Activated T-cell treated with anti-CD3 and anti-CD28 coated beads for 1 hour (primary cell): ENCODE results near the gene PKD1.
"Not testable (repeated sequence)": the region's sequence is repeated elsewhere in the genome, so short reads cannot be mapped to it uniquely, and the experiment has no call there.

Experiments used
- DNase-seq: peaks from one replicate; pipeline ENCODE4 v3.0.0-alpha.2; 2020; ENCODE audit warnings: low read depth

PKD1 gene

DNA sequence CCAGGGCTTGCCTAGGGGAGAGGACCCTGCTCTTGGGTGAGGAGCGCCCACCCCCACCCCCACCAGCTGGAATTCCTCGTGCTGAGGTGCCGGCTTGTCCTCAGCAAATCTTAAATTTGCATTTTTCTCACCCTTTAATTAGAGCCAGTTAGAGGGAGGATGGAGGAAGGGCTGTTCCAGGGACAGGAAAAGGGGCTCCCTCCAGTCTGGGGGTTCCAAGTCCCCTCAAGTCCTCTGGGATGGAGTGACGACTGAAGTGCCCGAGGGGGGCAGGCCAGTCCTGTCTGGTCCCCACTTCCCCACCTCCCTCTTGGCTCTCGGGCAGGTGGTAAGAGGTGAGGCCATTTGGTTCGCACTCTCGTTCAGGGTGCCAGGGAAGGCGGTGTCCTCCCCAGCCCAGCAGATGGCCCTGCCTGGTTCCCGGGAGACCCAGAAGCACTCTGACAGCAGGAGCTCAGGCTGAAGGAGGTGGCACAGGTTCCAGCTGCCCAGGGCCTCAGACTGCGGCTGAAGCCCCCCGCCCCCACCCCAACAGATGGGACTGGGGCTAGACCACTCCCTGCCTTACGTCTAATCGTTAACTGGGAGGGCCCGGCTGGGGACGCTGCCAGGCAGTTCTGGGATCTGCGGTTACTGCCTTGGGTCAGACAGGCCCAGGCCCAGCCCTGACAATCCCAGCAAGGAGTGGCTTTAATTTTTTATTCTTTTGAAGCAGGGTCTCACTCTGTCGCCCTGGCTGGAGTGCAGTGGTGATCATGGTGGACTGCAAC is 14.9 kb upstream of the PKD1 start:
- DNase-seq = no peak

DNA sequence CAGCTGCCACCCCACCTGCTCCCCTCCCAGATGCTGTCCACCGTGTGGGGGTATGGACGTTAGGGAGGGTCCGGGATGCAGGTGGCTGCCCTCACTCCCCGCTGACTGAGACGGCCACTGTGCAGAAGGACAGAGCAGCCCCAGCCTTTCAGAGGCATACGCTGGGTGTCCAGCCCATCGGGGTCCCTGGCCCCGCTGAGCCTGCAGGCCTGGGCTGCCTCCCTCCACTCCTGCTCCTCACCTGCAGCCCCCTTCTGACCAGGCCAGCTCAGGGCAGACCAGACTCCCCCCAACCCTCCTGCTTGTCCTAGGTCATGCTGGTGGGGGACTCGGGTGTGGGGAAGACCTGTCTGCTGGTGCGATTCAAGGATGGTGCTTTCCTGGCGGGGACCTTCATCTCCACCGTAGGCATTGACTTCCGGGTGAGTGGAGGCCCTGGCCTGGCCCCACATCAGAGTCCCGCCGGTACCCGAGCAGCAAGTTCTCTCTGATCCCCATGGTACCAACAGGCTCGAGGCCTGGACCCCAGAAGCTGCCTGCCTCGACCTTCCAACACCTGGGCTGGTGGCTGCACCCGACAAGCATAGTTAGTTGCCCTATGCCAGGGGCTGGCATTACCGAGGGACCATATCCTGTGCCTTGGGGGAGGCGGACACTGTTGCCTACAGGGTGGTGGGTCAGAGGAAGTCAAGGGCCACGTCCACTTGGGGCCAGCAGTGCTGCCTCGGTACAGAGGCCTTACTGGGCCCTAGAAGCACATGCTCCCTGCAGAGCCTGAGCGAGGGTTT is 14.1 kb upstream of the PKD1 start:
- DNase-seq = no peak

DNA sequence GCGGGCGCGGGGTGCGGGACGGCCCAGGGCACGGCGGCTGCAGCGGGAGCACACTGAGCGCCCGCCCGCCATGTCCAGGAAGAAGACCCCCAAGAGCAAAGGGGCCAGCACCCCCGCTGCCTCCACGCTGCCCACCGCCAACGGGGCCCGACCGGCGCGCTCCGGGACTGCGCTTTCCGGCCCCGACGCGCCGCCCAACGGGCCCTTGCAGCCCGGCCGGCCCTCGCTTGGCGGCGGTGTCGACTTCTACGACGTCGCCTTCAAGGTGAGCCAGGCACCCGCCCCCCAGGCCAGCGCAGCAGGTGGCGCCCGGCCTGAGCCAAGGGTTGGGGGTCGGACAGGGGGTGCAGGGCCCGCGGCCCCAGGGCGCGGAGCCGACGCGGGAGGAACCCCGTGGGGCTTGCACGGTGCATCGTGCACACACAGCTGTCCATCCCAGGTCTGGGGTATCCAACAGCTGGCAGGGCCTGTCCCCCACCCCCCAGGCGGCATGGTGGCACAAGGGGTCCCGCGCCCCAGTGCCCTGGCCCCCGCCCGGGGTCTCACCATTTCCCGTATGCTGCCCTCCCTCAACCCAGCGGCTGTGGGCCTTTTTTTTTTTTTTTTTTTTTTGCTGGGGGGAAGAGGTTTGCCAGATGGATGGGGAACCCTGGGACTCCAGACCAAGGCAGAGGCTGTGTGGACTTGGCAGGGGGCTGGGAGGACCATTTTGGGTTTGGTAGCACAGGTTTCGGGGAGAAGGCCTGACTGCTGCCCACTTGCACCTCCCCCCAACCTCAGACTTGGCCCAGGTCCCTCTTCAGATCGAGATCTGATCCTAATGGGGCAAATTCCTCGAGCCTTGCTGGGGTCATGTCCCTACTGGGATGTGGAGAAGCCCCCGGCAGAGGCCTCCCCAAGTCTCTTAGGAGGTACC is 13.3 kb upstream of the PKD1 start:
- no peak for DNase-seq

DNA sequence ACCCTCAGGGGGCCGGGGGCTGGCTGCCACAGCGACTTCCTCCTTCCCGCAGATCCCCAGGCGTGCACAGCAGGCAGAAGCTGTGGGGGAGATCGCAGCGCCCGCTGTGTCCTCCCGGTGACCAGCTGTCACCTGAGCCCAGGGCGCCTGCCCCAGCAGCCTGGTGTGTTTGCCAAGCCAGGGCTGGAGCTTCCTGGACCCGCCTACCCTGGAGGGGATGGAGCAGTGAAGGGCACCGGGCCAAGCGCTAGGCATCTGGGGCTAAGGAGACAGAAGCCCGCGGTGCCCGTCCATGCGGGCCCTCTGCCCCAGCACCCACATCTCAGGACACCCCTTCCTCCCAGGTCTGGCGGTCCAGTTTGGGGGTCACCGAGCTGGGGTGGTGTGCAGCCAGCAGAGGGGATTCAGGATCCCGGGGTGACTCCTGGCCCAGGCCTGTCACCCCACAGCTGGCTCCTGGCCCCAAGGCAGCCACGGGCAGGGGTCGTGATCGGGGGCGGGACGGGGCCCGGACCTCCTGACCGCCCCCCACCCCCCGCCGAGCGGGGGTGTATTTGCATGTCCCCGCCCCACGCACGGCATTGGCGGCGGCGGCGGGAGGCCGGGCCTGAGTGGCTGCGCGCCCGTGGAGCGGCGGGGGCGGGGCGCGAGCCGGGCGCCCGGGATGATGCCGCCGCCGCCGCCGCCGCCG is 12.4 kb upstream of the PKD1 start, which contains the start of gene RAB26:
Gene RAB26, plus strand, starts transcription at position 645 of the 691 bp plus-strand sequence. CDS start 159 bp downstream, outside the sequence.
- peak; percentile 41 for DNase-seq

DNA sequence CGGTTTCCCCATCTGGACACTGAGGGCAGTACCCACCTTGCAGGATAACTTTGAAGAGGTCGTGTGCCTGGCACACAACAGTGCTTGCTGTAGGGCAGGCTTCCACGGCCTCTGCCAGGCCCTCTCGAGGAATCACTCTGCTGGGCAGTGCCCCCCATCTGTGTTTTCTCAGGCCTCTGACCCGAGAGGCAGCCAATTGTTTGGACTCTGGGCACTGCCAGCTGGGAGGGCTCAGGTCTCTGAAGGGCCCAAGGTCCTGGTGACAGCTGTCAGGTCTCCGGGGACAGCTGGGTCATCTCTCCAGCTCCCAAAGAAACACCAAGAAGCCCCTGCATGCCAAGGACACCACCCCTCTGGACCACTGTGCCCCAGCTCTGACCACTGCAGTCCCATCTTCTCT is 11.7 kb upstream of the PKD1 start:
- no peak for DNase-seq

DNA sequence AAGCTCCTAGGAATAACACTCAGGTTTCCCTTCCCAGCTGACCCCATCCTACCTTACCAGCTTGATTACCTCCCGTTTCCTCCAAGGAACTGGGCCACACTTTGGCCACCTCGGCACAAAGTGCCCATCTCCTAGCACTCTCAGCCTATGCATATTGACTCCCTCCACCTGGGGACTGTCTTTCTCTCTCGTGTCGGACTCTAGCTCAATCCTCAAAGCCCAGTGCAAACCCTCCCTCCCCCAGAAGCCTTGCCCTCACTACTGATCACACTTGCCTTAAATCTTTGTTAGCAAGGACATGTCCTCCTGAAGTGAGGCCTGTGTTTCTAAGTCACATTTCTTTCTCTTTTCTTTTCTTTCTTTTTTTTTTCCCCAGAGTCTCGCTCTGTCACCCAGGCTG is 10.1 kb upstream of the PKD1 start:
- DNase-seq = no peak

DNA sequence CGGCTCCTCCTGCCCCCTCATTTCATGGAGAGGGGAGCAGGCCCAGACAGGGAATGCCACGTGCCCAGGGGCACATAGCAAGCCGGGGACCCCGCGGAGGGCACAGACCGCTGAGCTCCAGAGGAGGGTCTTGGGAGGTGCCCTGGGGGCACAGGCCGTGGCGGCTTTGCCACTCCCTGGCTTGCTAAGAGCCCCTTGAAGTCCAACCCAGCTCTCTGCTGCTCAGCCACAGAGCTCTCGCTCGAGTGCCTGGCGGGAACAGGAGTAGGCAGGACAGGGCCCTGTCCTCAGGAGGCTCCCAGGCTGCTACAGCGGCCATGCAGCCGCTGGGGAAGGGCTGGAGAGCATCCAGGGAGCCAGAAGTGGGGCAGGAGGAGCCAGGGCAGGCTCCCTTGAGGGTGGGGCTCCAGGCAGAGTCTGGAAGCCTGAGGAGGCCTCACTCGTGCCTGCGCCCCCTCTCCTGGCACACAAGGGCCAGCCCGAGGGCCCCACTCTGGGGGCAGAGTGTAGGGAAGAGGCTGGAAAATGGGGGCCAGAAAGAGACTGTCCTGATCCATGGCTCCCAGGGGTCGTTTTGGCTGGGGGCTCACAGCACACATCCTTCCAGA is 8.3 kb upstream of the PKD1 start:
- DNase-seq = no peak

DNA sequence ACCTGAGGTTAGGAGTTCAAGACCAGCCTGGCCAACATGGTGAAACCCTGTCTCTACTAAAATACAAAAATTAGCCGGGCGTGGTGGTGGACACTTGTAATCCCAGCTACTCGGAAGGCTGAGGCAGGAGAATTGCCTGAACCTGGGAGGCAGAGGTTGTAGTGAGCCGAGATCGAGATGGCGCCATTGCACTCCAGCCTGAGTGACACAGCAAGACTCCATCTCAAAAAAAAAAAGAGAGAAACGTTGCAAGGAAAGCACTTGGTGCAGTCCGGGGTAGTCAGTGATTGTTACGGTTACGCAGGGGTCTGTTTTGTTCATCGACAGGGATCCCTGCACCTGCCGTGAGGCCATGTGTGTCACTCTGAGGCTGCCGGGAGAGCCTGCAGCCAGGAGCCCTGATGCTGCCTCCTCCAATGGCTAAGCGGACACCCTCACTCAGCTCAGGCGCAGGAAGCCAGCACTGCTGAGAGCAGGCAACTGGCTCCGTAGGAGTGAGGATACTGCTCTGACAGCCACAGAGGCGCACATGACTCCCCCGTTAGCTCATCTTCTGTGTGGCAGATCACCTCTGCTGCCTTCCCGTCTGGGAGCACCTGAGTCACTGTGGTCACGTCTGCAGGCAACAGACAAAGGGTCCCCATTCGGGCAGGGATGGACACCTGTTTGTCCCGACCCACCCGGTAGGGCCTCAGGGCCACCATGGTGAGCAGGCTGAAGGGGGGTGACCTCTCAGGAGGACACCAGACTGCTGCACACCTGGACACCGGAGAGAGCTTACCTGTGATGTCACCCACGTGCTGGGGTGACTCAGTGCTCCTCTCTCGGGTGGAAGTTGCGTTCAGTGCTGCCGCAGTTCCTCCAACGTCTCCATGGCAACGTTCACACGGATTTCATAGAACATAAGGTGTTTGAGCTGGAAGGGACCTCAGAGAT is 7.5 kb upstream of the PKD1 start:
- DNase-seq = no peak

DNA sequence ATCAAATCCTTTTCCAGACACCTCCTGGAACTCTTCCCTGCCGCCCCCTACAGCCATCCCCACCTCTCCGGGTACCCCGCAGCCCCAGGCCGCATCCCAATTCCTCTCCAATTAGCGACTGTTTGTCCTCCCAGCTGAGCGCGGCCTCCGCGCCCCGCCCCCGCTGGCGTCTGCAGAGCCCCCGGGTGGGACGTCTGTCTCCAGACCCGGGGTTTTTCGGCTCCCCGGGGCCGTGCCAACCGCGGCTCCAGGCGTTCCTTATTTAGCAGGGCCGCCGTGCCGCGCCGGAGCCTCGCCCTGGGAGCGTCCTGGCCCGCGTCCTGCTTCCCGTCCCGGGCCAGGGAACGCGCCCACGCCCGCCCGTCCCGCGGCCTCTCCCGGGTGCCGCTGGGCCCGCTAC is 627 bp downstream of the PKD1 start:
- DNase-seq = not testable (repeated sequence)

DNA sequence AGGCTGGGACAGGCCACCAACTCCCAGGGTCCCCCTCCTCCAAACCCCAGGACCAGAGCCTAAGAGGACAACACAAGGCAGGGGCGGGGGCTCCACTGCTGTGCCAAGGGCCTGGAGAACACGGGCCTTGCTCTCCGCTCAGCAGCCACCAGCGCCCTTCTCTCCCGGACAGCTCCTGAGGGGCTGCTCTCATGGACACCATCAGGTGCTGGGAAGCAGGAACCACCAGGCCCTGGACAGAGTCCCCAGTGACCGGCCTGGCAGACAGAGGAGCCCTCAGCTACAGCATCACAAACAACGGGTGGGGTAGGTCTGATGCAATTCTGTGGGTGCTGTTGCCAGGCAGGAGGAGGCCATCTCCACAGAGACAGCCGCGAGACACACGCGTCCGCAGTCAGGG is 1.9 kb downstream of the PKD1 start:
- not testable (repeated sequence) for DNase-seq

DNA sequence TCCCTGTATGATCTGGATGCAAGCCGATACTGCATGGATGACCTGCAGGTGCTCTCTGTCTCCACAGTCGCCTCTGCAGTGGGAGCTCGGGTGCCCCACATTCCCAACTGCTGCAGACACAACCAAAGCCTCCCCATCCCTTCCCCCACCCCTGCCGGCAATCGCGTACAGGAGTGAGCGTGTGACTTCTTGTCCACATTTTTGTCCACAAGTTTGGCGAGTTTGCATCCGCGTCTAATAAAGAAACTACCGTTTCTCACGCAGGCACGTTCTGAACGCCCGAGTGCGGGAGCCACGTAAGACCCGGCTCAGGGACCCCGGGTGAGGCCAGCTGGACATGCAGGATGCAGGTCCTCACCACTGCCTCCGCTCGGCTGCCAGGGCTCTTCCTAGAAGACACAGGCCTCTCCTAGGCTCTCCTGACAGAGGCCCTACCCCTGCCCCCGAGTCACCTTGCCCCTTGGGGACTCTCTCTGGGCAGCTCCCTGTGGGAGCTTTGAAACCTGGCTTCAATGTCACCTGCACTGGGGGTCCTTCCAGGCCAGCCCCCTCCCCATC is 5.7 kb downstream of the PKD1 start:
- DNase-seq = not testable (repeated sequence)

DNA sequence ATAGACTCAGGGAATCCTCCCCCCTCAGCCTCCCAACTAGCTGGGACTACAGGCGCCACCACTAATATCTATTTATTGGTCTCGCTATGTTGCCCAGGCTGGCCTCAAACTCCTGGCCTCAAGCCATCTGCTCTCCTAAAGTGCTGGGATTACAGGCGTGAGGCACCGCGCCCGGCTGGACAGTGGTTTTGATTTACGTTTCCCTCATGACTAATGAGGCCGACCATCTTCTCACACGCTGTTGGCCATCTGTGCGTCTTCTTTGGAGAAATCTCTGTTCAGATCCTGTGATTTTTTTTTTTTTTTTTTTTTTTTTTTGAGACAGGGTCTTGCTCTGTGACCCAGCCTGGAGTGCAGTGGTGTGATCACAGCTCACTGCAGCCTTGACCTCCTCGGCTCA is 6.4 kb downstream of the PKD1 start:
- DNase-seq = not testable (repeated sequence)

DNA sequence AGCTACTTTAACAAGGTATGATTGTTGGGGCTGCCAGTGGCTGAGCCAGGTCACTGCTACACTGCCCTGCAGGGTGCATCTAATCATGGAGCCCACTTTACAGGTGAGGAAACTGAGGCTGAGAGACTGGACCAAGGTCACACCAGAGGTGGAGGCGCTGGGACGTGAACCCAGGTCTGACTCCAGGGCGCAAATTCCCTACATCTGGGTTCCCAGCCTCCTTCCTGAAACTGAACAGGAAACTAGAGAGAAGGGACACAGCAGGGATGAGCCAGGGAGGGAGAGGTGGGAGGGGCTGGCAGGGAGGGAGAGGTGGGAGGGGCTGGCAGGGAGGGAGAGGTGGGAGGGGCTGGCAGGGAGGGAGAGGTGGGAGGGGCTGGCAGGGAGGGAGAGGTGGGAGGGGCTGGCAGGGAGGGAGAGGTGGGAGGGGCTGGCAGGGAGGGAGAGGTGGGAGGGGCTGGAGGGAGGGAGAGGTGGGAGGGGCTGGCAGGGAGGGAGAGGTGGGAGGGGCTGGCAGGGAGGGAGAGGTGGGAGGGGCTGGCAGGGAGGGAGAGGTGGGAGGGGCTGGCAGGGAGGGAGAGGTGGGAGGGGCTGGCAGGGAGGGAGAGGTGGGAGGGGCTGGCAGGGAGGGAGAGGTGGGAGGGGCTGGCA is 7.9 kb downstream of the PKD1 start:
- not testable (repeated sequence) for DNase-seq

DNA sequence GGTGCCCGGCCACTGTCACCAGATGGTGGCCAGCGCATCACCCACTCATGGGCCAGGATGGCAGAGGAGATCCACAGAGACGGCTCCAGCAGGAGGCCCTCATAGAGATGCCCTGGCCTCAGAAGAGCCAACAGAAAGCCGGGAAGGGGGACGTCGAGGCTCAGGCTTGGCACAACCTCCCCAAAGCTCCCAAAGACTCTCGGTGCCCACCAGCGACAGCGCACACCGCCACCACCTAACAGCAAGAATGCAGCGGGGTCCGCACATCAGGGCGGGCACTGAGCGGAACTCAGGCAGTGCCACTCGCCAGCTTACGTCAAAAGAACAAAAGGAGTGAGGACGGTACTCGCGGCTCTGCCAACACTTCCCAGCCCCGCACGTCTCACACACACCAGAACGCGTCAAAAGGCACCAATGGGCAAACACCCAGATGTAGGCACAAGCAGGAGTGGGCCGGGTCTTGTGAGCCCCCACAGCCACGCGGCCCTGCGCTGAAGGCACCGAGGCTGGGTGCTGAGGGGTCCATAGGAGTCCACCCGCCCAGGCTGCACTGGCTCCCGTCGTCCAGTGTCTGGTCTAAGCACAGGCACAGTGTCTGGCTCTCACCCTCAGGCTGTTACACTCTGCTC is 8.7 kb downstream of the PKD1 start:
- DNase-seq = not testable (repeated sequence)

DNA sequence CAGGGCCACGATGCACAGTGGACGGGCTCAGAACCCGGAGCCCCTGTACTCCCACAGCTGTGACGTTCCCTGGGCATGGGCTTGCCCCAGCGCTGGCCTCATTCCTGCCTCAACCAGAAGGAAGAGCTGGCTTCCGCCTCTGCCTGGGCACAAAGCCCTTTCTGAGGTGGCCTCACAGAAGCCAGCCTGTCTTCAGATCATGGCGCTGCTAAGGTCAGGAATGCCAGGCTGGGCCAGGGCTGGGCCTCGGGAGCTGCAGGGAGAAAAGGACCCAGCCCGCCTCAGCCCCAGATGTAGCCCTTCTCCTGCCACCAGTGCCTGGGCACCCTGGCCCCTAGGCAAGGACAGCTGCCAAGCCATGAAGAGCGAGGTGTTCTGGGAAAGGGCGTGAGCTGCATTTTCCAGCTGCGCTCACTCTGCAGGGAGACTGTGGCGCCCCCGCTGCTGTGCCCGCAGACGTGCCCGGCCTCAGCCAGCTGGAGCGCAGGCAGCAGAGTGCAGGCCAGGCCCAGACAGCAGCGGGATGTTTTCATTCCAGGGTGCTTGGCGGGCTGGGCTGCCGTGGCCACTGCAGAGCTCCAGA is 9.4 kb downstream of the PKD1 start:
- not testable (repeated sequence) for DNase-seq

DNA sequence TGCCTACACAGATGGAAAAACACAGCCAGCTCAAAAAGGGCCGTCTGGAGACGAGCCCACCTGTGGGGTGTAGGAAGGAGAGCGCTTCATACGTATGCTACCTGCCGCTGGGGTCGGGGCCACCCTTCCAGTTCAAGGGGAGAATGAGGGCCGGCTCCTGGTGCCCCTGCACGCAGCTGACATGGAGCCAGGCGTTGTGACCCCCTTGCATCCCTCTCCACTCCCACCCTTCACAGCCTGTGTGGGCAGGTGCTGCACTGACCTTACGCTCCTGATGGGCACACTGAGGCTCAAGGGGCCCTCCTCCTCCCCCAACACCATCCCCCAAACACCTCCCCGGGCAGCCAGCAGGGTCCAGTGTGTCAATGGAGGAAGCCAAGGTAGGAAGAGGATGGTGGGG is 10.1 kb downstream of the PKD1 start:
- DNase-seq = not testable (repeated sequence)

DNA sequence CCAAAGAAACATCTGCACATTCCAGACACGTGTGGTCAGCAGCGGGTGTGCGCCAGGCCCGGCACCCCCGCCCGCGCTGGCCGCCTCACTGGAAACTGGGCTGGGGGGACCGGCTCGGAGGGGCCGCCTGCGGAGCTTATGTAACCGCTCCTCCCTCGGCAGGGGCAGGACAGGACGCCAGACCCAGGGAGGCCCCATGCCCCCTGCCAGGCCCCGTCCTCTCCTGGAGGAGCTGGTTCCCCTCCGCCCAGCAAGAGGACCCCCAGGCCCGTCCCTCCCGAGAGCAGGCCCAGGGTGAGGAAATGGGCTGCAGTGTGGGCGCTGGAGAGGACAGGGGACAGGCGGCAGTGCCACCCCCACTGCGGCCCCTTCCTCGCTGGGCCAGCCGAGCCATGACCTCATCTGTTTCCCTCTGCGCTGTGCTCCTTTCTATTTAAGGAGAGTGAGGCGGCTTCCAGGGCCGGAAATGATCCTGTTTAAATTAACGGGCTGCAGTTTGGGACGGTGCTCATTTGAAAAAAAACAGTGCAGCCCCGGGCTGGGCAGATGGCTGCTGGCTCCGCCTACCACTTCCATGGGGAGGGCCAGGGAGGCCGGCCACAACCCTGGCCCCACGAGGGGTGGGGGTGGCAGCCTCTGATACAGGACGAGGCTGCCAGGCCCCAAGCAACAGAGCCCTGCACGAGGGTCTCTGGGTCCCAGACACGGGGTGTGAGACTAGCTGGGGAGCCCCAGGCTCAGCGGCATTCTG is 10.8 kb downstream of the PKD1 start:
- DNase-seq = not testable (repeated sequence)

DNA sequence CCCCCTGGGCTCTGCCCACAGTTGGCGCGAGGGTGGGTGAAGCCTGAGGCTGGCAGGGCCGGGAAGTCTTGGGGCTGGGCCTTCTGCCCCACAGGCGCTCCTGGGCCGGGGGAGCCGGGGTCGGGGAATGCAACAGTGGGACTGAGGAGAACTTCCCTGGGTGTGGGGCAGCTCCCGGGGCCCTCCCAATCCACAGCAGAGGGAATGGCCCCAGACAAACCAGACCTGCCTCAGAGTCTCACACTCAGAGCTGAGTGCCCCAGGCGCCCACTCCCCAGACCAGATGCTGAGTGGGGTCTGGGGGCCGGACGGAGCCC is 11.4 kb downstream of the PKD1 start:
- DNase-seq = not testable (repeated sequence)
